ENCODE data around the gene COX7B2. TPM values are rescaled to one million over a fixed set of nuclear protein-coding genes. Genes with fewer than 3 reads are reported as not detected.

The COX7B2 gene
- total and polyA plus RNA-seq, 10 of the 15 experiments (the other 5 are each of a cell fraction or from before 2014, with no cell fraction given) = not detected

GRCh38 chr4:46947541-46947940 is 38.5 kb upstream of the COX7B2 start:
- H3K4me1 ChIP-seq (ENCODE audit: control insufficient read depth, insufficient read depth, low read length) = no peaks in the 10 kb centered on the region
- RAD21 ChIA-PET (ENCODE audit: unreplicated experiment) = no interaction called here
- TF ChIP-seq SIX5 (IDR thresholded peaks at IDR 0.05; ENCODE audit: low read depth, low read length, severe bottlenecking) = no peak
- TF ChIP-seq ZBED1 (IDR thresholded peaks at IDR 0.05; ENCODE audit: borderline replicate concordance) = no peak
- TF ChIP-seq, protein P1, sequence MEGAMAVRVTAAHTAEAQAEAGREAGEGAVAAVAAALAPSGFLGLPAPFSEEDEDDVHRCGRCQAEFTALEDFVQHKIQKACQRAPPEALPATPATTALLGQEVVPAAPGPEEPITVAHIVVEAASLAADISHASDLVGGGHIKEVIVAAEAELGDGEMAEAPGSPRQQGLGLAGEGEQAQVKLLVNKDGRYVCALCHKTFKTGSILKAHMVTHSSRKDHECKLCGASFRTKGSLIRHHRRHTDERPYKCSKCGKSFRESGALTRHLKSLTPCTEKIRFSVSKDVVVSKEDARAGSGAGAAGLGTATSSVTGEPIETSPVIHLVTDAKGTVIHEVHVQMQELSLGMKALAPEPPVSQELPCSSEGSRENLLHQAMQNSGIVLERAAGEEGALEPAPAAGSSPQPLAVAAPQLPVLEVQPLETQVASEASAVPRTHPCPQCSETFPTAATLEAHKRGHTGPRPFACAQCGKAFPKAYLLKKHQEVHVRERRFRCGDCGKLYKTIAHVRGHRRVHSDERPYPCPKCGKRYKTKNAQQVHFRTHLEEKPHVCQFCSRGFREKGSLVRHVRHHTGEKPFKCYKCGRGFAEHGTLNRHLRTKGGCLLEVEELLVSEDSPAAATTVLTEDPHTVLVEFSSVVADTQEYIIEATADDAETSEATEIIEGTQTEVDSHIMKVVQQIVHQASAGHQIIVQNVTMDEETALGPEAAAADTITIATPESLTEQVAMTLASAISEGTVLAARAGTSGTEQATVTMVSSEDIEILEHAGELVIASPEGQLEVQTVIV (IDR thresholded peaks at IDR 0.05; ENCODE audit: borderline replicate concordance, partially characterized antibody) = no peak
- TF ChIP-seq MEF2B (IDR thresholded peaks at IDR 0.05; ENCODE audit: partially characterized antibody, poor library complexity, severe bottlenecking) = no peak
- TF ChIP-seq, protein P2, sequence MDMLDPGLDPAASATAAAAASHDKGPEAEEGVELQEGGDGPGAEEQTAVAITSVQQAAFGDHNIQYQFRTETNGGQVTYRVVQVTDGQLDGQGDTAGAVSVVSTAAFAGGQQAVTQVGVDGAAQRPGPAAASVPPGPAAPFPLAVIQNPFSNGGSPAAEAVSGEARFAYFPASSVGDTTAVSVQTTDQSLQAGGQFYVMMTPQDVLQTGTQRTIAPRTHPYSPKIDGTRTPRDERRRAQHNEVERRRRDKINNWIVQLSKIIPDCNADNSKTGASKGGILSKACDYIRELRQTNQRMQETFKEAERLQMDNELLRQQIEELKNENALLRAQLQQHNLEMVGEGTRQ (IDR thresholded peaks at IDR 0.05; ENCODE audit: borderline replicate concordance, low read depth, low read length) = no peak
- TF ChIP-seq NRF1 (conservative IDR thresholded peaks at IDR 0.05; ENCODE audit: low read depth, low read length) = no peak
- no peak for TF ChIP-seq FOXM1 (IDR thresholded peaks at IDR 0.05; ENCODE audit: low read depth, low read length)
- TF ChIP-seq RFX5 (IDR thresholded peaks at IDR 0.05; ENCODE audit: low read depth, low read length) = no peak
- no peak for TF ChIP-seq SPI1 (IDR thresholded peaks at IDR 0.05; ENCODE audit: borderline replicate concordance, insufficient read depth, low read depth, low read length)
- no peak for TF ChIP-seq MTA2 (IDR thresholded peaks at IDR 0.05; ENCODE audit: low read depth)
- TF ChIP-seq, protein P3, sequence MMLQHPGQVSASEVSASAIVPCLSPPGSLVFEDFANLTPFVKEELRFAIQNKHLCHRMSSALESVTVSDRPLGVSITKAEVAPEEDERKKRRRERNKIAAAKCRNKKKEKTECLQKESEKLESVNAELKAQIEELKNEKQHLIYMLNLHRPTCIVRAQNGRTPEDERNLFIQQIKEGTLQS (IDR thresholded peaks at IDR 0.05; ENCODE audit: borderline replicate concordance, extremely low read depth, low read depth, low read length) = no peak
- TF ChIP-seq YY1 (IDR thresholded peaks at IDR 0.05; ENCODE audit: low read depth, low read length) = no peak
- TF ChIP-seq IRF3 (IDR thresholded peaks at IDR 0.05) = no peak
- TF ChIP-seq BCLAF1 (IDR thresholded peaks at IDR 0.05) = no peak
- TF ChIP-seq IRF4 (IDR thresholded peaks at IDR 0.05; ENCODE audit: low read depth, low read length) = no peak
- TF ChIP-seq SMAD1 (IDR thresholded peaks at IDR 0.05; ENCODE audit: low read depth, partially characterized antibody) = no peak
- no peak for TF ChIP-seq MTA3 (IDR thresholded peaks at IDR 0.05; ENCODE audit: borderline replicate concordance, low read length)

More at GRCh38 chr4:46947541-46947940, 38.5 kb upstream of the COX7B2 start:
- in situ Hi-C loops (cut with MboI) = no loop called here
- no peaks in the 10 kb centered on the region for H4K20me1 ChIP-seq (ENCODE audit: control insufficient read depth, insufficient read depth)
- H3K4me2 ChIP-seq (ENCODE audit: control insufficient read depth, insufficient read depth) = no peak overlapping the region
- SMC1A ChIA-PET (ENCODE audit: uncharacterized antibody, unreplicated experiment) = interaction anchor here (2.8 kb wide), 1 partner anchor 11 kb away, joined by 9 read pairs; no protein-coding TSS in a partner anchor
- BruUV-seq (replicated peaks) = no TSS peak
- no peaks in the 10 kb centered on the region for H3K27me3 ChIP-seq (replicated peaks in 1 of 2; ENCODE audit: control insufficient read depth in 2 of 2, insufficient read depth in 2 of 2, low read length in 1 of 2)
- intact Hi-C loops (cut with micrococcal nuclease; ENCODE audit: unreplicated experiment) = no loop called here
- ATAC-seq (no peak), FAIRE-seq (no peak), DNase-seq (ENCODE audit: low read depth, low spot score) (no peak)
- POLR2A ChIA-PET = interaction anchor here (0.7 kb wide), 1 partner anchor 87 kb away, joined by 3 read pairs; no protein-coding TSS in a partner anchor
- WGBS (ENCODE audit: insufficient coverage, insufficient replicate concordance, low lambda C conversion rate, missing lambda C conversion rate) = 0% methylated on average over 2 of the region's 2 CpGs
- CTCF ChIA-PET = interaction anchor here (6.5 kb wide), 1 partner anchor 8 kb away, joined by 41 read pairs; no protein-coding TSS in a partner anchor
- H2AFZ ChIP-seq (ENCODE audit: control insufficient read depth, low read depth, low read length) = no peak overlapping the region
- H3K9me3 ChIP-seq (replicated peaks; ENCODE audit: control insufficient read depth, insufficient read depth, low read length) = no peaks in the 10 kb centered on the region
- H3K27ac ChIP-seq (ENCODE audit: control insufficient read depth, insufficient read depth) = no peak overlapping the region
- H3K79me2 ChIP-seq (ENCODE audit: control insufficient read depth, insufficient read depth, low read length) = no peaks in the 10 kb centered on the region
- no peaks in the 10 kb centered on the region for H3K36me3 ChIP-seq (ENCODE audit: control insufficient read depth in 2 of 2, insufficient read depth in 2 of 2, low read length in 1 of 2)
- H3K9ac ChIP-seq (ENCODE audit: control insufficient read depth, insufficient read depth, low read length) = no peak overlapping the region
- no peak overlapping the region for H3K4me3 ChIP-seq
